GM19438 (cell line): ENCODE data around the gene TTLL11.

Source experiments
- ATAC-seq: cut with Tn5 transposase; IDR thresholded peaks from one replicate; pipeline ENCODE4 v1.9.1; 2021; ENCODE audit warnings: low read depth; ENCODE audit not compliant: unreplicated experiment

Gene TTLL11

DNA sequence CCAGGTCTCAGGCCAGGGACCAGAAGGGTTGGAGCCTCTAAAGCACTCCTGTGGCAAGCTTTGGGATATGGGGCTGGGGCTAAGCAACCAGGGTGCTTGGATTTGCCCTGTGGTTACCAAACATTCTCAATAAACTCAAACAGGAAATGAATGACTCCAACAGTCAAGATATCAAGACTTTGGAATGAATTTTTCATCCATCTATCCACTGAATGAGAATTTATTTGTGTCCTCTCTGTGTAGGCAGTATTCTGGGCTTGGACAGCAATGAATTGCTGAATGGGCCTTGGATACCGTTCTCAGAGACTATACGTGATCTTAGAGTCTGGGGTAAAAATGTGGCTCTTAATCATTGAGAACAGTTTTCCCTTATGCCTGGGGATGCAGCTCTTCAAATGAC lies 229.2 kb downstream of the TTLL11 start:
- ATAC-seq, result no peak

DNA sequence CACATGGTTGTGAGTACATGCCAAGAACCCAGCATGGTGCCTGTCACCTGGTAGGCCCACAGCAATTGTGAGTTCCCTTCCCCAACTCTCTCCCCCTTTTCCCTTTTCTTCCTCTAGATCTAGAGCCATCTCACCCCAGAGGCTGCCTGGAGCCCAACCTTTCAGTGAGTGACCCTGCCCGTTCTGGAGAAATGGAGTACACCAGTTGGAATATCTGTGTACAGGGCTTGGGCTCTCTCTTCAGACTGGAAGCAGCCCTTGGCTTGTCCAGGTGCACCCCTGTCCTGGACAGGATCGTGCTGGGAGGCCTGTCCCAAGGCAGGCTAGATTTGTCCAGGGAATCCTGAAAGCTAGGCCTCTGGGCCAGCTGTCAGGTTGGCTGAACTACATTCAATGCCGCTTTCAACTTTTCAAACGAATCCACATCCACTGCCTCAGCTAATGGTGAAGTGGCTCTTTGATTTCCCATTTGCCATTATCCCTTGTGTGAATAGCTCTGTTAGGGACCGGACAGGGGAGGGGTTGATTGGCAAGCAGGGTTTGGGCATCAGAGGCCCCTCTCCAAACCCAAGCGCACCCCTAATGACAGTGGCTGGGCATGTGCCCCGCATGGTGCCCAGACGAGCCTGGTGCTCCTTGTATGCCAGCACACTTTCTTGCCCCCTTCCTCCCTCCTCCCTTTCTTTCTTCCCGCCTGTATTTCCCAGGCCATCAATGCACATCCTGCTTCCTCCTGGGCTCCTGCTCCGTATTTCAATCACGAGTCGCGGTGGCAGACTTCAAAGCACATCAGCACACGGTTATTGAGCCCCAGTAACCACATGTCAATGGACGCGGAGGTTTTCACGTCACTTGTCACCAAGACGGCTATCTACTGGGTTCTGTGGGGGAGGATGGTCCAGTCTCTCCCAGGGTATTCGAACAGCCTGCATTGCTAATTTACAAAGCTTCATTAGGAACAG lies 230.5 kb downstream of the TTLL11 start:
- no peak for ATAC-seq

DNA sequence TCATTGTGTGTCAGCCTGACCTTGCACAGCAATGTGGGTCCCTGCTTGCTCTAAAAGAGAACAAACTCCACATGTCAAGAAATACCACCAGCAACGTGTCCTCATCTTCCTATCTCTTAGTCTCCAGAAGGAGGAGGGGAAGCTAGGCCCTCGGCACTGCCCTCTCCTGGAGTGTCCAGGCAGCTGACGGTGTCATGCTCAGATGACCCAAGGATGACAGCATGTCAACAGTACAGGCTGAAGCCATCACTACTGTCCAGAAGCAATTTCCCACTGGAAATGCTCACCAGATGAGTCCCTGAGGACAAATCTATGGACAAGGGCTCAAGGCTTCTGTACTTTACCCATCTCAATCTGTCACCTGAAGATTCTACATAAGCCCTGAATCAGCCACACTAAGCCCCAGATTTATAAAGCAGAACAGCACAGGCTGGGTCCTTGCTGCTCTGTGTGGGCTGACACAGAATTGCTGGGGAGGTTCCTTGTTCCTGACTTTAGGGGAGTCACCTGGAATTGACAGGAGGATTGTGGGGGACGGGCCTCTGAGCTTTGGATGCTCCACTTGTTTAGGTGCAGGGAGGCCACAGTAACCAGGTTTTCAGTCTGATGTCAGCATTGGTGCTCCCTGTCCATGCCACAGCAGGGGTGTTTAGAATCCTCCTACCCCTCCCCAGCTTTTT lies 231.5 kb downstream of the TTLL11 start:
- ATAC-seq, result no peak

DNA sequence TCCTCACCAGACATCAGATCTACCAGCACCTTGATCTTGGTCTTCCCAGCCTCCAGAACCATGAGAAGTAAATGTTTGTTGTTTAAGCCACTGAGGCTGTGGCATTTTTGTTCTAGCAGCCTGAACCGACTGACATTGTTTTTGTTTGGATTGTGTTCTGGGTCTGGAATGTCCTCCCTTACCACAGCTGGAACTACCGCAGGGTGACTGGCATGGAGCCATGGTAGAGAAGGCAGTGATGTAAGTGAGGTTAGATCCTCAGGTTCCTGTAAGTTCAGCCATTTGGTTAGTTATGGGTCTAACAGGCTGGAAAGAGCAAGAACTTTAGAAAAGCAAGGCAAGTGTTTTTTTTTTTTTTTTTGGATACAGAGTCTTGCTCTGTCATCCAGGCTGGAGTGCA lies 232.4 kb downstream of the TTLL11 start:
- ATAC-seq, result no peak

DNA sequence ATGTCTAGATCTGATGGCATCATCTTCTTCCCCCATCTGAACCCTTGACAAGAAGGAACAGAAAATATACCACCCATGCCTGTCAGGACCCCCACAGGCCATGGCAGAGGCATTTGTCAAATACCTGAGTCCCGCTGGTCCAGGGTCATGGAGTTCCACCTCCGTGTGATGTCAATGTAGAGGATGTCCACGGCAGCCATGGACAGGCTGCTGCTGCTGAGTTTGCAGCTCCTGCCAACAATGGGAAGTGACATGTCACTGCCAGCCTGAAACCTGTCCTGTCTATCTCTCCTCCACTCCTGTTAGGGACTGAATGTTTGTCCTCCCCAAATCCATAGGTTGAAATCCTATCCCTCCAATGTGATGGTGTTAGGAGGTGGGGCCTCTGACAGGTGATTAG lies 232.9 kb downstream of the TTLL11 start:
- no peak for ATAC-seq

DNA sequence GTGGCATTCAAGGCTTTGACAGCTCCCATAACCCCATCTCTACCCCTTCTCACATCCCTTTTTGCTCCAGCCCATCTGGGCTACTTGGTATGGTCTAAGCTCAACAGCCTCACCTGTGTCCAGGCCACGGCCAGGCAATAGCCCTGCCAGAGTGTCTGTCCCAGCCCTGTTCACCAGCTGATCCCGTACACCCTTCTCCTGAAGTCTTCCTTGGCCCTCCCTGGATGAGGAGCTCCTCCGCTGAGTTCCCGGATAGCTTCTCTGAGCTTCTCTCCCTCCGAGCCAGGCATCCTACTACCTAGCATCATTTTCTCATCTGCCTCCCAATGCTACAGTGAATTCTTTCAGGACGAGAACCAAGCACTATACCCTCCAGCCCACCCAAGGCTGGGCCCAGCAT lies 233.5 kb downstream of the TTLL11 start:
- ATAC-seq, result no peak

DNA sequence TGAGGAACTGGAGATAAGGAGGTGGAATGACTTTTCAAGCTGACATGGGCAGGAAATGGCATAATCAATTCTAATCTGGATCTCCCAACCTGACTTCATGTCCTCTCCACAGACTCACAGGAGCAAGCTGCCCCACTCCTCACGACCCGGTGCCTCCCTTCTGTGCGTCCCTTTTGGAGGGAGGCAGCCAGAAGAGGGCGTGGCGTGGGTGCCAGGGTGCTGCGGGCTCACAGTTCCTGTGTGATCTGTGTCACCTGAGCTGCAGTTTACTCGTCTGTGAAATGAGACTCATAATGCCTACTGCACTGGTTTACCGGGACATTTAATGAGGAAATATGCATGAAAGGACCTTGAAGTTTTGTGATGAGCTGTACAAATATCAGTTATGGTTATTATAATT lies 234.3 kb downstream of the TTLL11 start:
- no peak for ATAC-seq

DNA sequence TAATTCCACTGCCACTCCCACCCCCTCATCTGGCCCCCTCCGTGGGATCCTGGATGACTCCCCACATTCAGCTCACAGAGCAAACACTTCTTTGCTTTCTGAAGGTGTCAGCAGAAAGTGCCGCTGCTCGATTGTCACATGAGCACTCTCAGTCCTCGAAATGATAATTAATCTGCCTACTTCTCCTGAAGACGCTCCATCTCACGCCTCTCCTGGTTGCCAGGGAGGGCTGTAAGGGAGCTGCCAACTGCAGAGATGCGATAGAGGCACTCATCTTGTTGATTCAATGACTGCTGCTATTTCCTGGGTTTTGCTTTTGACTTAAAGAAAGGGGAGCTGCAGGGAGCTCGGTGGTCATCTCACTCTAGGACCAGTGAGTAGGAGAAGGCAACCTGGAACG lies 235.2 kb downstream of the TTLL11 start:
- ATAC-seq, result no peak

DNA sequence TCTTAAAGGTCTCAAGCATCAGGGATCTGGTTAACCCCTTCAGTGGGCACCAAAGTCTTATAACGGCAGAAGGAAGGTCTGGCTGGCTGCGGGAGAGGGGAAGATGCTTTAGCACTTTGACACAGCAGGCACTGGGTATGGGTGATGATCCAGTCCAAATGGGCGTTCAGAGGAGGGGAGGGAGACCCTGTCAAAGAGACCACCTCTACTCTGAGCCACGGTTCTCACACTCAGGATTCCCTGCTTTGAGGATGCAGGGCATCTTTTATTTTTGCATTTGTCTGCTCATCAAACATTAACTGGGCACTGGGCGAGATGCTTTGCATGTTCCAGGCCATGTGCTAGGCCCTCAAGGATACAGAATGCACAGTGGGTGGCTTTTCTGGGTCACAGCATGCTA lies 237.6 kb downstream of the TTLL11 start:
- no peak for ATAC-seq

DNA sequence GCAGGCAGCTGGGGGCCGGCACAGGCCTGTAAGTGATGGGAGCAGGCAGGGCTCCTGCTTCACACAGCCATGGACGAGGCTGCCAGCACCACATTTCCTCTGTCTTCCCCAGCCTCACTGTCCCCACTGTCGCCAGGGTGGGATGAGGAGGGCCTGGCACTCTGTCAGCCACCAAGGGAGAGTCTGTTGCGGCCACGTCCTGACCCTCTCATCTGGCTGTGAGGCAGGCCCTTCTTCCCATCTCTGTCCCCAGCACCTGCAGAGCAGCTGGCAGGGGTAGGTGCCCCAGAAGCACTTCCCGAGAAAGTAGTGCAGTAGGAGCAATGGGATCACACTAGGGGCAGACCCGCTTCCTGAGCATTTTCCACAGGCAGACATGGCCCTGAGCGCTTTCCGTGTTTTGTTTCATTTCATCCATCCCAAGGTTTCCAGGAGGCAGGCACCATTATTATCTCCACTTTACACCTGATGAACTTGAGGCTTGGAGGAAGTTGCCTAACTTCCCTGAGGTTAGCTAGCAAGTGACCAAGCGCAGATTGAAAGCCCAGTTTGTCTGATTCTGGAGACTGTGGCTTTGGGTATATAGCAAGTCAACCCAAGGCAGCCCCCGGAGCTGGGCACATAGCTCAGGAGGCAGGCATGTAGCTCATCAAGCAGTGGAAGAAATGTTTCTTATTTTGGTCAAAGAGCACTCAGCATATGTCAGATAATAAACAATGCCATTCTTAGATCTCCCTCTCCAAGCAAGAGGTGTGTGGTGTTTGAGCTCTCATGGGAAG lies 239.3 kb downstream of the TTLL11 start:
- ATAC-seq, result no peak

DNA sequence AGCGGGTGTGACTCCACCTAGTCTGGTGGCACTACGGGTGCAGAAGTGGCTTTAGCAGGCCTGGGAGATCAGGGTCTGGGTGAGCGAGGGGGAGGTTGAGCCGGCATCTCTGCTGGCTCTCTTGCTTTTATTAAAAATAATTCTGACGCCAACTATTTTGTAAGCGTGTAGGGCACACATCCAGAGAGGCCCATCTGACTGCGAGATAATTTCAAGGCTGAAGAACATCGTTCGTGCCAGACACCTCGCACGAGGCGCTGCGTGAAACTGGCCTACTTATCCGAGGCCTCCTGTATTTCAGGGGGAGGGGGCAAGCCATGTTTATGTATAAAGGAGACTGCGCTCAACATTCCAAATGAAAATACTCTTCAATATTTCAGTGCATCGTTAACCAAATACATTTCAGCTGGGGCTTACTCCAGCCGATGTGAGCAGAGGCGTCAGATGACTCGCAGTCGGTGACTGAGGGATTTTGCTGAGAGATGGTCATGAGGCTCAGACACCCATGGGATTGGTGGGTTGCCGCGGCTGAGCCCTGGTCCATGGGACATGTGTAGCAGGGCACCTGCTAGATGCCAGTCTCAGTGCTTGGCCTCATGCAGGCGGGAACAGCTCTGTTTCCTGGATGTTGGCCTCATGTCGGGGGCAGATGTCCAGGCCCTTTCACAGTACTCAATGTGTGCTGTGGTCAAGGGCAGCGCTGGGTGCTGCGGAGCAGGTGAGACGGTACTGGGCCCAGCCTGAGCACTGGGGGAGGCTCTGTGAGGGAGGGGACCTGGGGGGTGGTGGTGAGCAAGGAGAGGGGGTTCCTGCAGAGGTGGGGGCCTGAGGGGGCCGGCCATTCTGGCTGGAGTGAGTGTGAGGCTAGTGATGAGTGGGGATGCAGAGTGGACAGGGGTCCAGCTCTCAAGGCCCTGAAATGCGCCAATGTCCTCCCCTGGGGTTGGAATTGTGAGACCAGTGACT lies 240.2 kb downstream of the TTLL11 start:
- no peak for ATAC-seq

DNA sequence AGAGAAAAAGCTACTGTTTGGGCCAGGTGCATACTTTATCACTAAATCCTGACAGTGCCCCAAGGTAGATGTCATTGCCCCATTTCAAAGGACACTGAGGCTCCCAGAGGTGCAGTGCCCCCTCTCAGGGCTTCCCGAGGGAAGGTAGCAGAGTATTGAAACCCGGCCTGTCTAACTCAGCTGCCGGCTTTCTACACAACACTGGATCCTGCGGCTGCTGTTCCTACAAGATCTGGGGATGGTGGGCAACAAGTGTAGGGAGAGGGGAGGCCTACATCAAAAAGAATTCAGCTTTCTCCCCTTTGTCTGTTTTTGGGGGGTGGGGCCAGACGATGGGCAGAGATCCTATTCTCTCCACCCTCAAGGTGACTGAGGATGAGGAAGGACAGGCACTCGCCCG lies 240.9 kb downstream of the TTLL11 start:
- no peak for ATAC-seq

DNA sequence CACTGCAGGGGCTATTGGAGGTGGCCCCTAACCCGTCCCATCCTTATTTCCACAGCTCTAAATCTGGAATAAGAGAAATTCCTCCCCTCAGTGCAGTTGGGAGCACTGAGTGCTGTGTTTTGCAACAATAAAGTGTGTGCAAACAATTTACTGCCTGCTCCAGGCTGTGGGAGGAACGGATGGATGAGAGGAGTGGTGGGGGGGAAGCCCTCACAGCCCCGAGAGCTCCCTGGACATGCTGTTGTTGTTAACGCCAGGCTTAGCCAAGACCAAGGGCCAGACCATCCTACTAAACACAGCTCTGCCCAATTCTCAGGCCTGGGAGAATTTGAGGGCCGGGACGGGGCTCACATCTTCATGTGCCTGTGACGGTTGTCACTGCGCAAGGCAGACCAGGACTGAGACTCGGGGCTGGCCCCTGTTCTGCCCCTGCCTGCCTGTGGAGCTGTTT lies 241.4 kb downstream of the TTLL11 start:
- no peak for ATAC-seq

DNA sequence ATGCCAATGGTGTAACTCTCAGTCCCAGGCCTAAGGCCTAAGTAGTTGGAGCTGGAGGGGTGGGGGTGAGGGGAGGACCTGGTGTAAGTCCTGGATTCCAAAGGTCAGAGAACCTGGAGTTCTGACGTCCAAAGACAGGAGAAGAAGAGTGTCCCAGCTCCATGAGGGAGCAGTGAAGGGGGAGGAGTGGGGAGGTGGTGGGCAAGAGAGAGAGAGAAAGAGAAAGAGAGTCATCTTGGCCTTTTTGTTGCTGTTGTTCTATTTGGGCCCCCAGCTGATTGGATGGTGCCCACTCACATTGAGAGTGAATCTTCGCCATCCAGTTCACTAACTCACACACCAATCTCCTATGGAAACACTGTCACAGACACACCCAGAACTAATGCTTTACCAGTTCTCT lies 242.7 kb downstream of the TTLL11 start:
- no peak for ATAC-seq

DNA sequence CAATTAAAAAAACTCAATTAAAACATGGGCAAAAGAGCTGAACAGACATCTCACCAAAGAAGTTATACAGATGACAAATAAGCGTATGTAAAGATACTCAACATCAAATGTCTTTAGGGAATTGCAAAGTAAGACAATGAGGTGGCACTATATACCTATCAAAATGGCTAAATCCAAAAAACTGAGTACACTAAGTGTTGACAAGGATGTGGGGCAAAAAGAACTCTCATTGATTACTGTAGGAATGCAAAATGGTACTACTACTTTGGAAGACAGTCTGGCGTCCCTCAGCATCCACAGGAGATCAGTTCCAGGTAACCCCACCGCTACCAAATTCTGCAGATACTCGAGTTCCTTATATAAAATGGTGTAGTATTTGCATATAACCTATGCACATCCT lies 243.6 kb downstream of the TTLL11 start:
- no peak for ATAC-seq

DNA sequence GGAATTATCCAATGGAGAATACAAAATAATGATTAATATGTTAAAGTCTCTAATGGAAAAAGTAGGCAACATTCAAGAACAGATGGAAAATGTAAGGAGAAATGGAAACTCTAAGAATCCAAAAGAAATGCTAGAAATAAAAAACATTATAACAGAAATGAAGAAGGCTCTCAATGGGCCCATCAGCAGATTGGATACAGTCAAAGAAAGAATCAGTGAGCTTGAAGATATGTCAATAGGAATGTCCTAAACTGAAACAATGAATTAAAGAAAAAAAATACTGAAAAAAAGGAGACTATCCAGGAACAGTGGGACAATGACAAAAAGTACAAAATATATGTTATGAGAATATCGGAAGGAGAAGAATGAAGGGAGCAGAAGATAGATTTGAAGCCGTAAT lies 248.5 kb downstream of the TTLL11 start:
- no peak for ATAC-seq

DNA sequence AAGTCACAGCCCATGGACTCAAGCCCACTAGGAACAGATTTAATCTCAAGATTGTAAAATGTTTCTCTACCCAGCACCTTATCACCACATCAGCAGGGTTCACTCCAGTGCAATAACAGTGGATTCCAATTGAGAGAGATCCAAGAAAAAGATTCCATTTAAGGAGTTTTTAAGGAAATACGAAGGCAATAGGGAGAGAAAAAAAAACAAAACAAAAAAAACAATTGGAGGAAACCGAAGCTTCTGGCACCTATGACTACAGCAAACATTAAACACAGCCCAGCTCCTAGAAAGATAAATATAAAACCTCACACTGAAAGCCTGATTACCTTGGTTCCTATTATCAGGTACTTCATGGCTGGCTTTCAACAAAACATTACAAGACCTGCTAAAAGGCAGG lies 249.0 kb downstream of the TTLL11 start:
- ATAC-seq, result no peak

DNA sequence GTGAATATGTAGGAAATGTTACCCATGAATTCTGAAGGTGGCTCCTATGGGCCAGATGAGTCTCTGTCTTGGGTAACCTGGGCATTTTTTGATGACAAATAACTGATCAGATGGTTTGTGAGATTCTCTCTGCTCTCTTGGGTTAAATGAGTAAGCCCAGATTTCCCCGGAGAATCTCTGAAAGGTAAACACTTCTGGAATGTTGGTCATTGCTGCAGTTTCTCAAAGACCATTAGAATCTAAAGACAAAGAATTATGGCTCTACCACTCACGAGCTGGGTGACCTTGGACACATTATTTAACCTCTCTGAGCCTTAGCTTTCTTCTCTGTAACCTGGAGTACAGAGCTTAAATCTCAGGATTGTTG lies 250.5 kb downstream of the TTLL11 start:
- ATAC-seq, result no peak

DNA sequence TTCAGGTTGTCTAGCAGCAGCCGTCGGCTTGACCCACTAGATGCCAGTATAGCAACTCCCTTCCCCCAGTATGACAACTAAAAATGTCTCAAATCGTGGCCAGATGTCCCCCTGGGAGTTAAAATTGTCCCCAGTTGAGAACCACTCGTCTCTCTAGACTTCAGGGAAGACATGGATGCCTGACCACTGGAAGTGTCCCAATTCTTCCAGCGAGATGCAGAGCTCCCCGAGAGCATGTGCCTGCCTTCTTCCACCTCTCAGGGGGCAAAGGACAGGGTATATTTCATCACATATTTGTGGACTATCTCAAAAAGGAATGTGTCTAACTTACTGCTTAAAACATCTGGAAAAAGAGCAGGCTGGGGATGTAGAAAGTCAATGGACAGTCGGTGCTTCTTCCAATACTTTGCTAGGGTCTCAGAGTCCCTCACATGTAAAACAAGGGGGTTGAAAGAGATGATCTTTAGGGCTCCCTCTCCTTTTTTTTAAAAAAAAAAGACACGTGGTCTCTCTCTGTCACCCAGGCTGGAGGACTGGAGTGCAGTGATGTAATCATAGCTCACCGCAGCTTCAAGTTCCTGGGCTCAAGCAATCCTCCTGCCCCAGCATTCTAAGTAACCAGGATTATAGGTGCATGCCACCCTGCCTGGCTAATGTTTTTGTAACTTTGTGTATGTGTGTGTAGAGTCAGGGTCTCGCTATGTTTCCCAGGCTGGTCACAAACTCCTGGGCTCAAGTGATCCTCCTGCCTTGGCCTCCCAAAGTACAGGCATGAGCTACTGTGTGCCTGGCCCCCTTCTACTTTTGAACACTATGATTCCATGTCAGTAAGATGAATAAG lies 251.1 kb downstream of the TTLL11 start:
- no peak for ATAC-seq
